GM12872 (cell line): ENCODE measurements around the gene ATP6V1G3.
A peak's percentile ranks its signal among the peaks of the same experiment; 100 is the strongest.

Experiments used
- CTCF ChIP-seq: IDR thresholded peaks from 3 replicates; pipeline ENCODE4 v1.5.1; 2011; ENCODE audit warnings: low read depth, mild to moderate bottlenecking, low read length, moderate library complexity; ENCODE audit not compliant: insufficient read depth

ATP6V1G3 gene

GRCh38 chr1:198552668-198553416 is 12.4 kb upstream of the ATP6V1G3 start:
- 0 out of 3 replicates have a peak, but pooled peaks have one; percentile 8 for TF ChIP-seq CTCF

- no peak for TF ChIP-seq CTCF
Measured at GRCh38 chr1:198550941-198551524, 10.6 kb upstream of the ATP6V1G3 start.

- TF ChIP-seq CTCF: no peak
Measured at GRCh38 chr1:198549866-198550265, 9.4 kb upstream of the ATP6V1G3 start.

GRCh38 chr1:198548890-198549289 is 8.4 kb upstream of the ATP6V1G3 start:
- no peak for TF ChIP-seq CTCF

GRCh38 chr1:198545156-198545555 is 4.7 kb upstream of the ATP6V1G3 start:
- no peak for TF ChIP-seq CTCF

GRCh38 chr1:198544265-198544664 is 3.8 kb upstream of the ATP6V1G3 start:
- no peak for TF ChIP-seq CTCF

- no peak for TF ChIP-seq CTCF
Measured at GRCh38 chr1:198543670-198544260, 3.3 kb upstream of the ATP6V1G3 start.
